Activated CD8-positive, alpha-beta memory T cell treated with anti-CD3 and anti-CD28 coated beads, Interleukin-2, amount 50 U/mL, for 48 hours (primary cell): ENCODE results near the gene KL.

Experiments
- DNase-seq: peaks from one replicate; pipeline ENCODE4 v3.0.0-alpha.2; 2020

Gene KL

GRCh38 chr13:33040090-33040489 lies 23.9 kb downstream of the KL start:
- no peak for DNase-seq

- DNase-seq: no peak
These were observed 29.8 kb downstream of the KL start for GRCh38 chr13:33045851-33046592.

GRCh38 chr13:33050161-33050560 lies 33.9 kb downstream of the KL start:
- no peak for DNase-seq

GRCh38 chr13:33051632-33052031 lies 35.4 kb downstream of the KL start:
- no peak for DNase-seq

GRCh38 chr13:33052506-33053280 lies 36.5 kb downstream of the KL start:
- DNase-seq: no peak

- DNase-seq: no peak
These were observed 37.3 kb downstream of the KL start for GRCh38 chr13:33053397-33054066.

DNA sequence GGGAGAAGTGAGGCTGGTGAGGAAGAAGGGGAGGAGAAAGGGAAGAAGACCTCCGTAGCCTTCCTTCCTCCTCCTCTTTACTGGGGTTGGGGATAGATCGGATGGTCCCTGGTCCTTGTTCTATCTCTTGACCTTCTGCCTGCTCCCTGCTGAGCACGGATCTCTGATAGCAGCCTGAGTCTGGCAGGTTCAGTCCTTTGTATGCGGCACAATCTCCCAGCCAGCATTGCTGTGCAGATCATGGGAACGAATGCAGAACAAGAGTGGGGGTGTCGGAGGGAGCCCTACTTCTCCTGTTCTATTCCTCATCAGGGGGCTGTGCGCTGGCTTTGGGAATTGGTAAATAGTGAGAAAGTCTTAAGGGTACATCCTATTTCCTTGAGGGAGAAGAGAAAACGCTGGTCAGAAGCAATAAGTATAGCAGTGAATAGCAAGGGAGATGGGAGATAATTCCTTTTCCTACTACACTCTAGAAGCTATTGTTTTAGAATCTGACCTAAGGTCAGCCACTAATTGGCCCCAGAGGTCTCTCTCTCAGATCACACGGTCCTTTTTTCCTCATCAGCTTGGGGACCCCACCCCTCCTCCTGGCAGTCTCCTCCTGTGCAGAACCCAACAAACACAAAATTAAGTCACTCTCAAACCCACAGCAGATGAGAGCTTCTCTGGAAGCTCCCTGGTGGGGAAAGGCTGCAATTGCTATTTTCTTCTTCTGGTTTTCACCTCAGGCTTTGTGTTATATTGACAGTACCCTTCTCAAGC lies 41.0 kb downstream of the KL start:
- DNase-seq: no peak

DNA sequence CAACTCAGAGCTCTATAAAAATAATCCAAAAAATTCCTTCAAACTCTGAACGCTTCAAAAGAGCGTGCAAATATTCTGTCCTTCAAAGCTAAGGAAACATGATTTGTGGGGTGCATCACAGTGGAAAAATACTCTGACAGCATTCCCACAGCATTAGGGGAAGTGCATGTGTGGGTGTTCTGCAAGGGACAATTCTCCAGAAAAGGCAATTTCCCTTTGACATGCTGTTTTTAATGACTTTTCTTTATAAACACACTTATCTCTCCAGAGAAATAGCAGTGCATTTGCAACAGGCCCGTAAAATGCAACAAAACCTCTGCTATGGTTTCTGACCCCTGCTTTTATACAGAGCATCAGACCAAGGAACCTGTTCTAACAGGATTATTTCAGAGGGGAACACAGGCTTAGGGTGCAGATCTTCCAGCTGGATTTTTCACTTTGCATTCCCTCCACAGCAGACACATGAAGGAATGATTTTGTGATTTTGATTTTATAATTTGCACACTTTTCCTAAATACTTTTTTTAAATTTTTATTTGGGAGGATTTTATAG lies 42.6 kb downstream of the KL start:
- no peak for DNase-seq

DNA sequence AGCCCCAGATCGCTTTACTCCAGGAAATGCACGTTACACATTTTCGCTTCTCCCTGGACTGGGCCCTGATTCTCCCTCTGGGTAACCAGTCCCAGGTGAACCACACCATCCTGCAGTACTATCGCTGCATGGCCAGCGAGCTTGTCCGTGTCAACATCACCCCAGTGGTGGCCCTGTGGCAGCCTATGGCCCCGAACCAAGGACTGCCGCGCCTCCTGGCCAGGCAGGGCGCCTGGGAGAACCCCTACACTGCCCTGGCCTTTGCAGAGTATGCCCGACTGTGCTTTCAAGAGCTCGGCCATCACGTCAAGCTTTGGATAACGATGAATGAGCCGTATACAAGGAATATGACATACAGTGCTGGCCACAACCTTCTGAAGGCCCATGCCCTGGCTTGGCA lies 44.6 kb downstream of the KL start:
- DNase-seq: no peak

GRCh38 chr13:33066329-33066728 lies 50.1 kb downstream of the KL start:
- DNase-seq: no peak

DNA sequence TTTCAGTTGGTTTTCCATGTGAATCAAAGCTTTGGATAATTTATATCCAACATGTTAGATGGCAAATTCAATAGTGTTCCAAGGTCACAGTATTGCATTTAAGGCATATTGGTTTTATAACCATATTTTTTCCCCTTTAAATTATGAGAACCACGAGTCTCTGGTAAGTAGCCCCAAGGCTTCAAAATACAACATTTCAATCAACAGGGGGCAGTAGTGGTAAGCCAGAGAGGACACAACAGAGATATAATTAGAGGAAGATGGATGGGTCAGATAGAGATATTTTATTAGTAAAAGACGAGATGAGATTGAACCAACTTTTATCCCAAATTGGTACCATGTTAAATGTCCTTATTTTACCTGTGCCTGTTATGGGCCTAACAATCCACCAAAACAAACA lies 53.1 kb downstream of the KL start:
- DNase-seq: no peak

DNA sequence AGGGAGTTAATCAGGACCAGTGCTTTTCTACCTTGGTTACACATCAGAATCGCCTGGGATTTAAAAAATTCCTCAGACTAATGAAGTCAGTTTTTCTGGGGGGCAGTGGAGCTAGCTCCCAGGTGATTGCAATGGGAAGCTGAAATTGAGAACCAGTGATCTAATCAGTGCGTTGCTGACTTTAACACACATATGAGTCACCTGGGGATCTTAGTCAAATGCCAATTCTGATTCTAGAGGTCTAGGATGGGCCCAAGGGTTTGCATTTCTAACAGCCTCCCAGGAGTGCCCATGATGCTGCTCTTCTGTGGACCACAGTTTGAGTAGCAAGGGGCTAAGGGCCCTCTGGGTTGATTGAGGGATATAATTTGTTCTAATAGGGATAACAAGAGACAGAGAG lies 54.5 kb downstream of the KL start:
- DNase-seq: no peak

- no peak for DNase-seq
These were observed 56.1 kb downstream of the KL start for GRCh38 chr13:33072282-33072681.

- no peak for DNase-seq
These were observed 56.5 kb downstream of the KL start for GRCh38 chr13:33072759-33073158.

- DNase-seq: no peak
These were observed 57.1 kb downstream of the KL start for GRCh38 chr13:33073338-33073737.

DNA sequence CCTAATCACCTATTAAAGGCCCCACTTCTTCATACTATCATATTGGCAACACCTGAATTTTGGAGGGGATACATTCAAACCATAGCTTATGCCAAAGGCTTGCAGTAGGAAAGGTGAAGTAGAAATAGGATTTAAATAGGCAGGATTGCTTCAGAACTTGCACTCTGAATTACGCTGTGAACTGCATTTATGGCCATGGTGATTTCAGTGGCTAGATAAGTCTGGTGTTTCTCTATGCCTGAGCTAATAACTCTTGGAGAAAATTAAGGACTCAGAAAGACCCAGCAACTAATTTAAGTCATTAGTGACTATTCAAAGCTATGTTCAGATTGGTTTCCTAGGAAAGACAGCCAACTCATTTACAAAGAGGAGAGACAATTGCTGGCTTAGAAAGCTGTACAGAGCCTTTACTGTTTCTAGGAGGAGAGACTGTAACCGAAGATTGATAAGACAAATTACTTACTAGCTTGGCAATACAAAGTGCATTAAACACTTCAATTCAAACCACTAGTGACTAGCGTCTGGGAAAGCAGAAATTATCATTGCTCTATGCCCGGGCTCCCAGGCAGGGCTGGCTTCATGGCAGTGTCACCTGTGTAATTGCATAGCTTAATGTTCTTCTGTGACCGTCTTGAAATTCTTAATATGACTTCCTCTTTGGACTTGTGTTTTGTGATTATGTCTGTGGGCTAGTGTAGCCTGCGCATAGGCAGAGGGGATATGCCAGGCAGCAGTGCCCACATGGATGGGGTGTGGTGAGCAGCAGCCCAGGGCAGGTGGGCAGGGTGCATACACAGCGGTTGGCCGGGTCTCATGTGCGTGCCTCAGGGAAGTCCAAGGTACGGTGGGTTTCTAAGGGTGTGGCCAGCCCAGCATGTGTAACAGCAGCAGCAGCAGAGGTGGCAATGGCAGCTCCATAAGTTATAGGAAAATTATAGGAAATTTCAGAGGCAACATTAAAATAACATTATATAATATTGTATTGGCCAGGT lies 60.1 kb downstream of the KL start:
- DNase-seq: no peak

GRCh38 chr13:33078263-33078662 lies 62.0 kb downstream of the KL start:
- DNase-seq: no peak

- DNase-seq: no peak
These were observed 63.7 kb downstream of the KL start for GRCh38 chr13:33079960-33080359.

- DNase-seq: no peak
These were observed 64.9 kb downstream of the KL start for GRCh38 chr13:33080972-33081590.

DNA sequence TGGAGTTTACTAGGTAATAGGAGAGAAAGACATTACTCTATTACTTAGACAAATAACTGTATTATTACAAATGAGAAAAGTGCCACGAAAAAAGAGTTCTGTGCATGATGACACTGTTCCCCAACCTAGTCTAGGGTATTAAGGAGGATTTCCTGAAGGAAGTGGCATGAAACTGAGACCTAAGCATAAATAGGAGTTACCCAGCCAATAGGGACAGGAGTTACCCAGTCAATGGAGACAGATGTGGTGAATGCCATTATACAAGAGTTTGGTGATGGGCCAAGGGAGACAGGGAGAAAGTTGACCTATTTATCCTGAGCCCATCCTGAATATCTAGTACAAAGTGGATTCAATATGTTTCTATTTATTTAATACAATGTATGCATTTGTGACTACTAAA lies 65.4 kb downstream of the KL start:
- no peak for DNase-seq

- DNase-seq: no peak
These were observed 66.8 kb downstream of the KL start for GRCh38 chr13:33083054-33083453.
